RWPE1 (cell line): ENCODE data around the gene MPLKIP.
A peak's percentile ranks its signal among the peaks of the same experiment; 100 is the strongest.
"Not testable (repeated sequence)": the region's sequence is repeated elsewhere in the genome, so short reads cannot be mapped to it uniquely, and the experiment has no call there.

Source experiments
- CTCF ChIA-PET: fragments of 350-600 bp; sonication (Branson Sonifier 250); formaldehyde crosslinking; extraction: SDS; loops from one replicate; lab custom pipeline; 2021; lab: Yijun Ruan, JAX
- POLR2A ChIA-PET: fragments of 400-600 bp; formaldehyde crosslinking; extraction: SDS; loops from one replicate; lab custom pipeline; 2020; ENCODE audit warnings: antibody characterized with exemption; ENCODE audit not compliant: low non-redundant PET; lab: Yijun Ruan, JAX
- DNase-seq: peaks from one replicate; pipeline ENCODE4 v3.0.0; 2012; ENCODE audit warnings: low spot score
- H3K27ac ChIP-seq: fragments of 450-650 bp; 2 replicates; pipeline ENCODE4 v1.5.1; 2017
- TF ChIP-seq, protein P1 (sequence below): fragments of 450-650 bp; conservative IDR thresholded peaks from 2 replicates; pipeline ENCODE4 v1.5.1; 2017; ENCODE audit warnings: low read depth, mild to moderate bottlenecking

The MPLKIP gene

DNA sequence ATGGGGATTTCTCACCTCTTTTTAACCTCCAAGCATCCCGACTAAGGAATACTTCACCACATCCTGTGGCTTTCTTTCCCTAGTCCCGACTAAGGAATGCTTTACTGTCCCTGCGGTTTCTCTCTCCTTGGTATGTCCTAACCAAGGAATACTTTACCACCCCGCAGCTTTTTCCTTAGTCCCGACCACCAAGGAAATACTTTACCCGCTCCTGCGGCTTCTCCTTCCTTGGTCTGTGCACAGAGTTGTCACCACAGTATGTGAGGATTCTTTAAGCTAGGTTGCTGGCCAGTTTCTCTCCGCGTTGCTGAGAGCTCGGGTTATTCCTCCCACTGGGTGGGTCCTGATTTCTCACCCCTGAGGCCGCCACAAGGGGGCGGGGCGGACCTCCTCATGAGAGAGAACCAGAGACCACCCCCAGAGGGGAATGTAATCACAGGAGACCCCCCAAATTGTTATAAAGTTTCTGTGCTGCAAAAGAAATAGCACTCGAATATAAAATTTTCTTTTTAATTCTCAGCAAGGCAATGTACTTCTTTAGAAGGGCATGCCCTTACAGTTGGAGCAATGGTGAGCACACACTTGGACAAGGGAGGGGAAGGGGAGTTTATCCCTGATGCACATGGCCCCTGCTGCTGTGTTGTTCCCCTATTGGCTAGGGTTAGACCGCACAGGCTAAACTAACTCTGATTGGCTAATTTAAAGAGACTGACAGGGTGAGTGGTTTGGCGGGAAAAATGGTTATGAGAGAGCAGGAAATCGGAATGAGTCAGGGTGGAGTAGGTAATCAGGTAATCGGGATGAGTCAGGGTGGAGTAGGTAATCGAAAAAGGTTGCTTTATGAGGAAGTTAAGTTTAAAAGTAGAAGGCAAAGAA lies 13.2 kb upstream of the MPLKIP start:
- TF ChIP-seq, protein P1, sequence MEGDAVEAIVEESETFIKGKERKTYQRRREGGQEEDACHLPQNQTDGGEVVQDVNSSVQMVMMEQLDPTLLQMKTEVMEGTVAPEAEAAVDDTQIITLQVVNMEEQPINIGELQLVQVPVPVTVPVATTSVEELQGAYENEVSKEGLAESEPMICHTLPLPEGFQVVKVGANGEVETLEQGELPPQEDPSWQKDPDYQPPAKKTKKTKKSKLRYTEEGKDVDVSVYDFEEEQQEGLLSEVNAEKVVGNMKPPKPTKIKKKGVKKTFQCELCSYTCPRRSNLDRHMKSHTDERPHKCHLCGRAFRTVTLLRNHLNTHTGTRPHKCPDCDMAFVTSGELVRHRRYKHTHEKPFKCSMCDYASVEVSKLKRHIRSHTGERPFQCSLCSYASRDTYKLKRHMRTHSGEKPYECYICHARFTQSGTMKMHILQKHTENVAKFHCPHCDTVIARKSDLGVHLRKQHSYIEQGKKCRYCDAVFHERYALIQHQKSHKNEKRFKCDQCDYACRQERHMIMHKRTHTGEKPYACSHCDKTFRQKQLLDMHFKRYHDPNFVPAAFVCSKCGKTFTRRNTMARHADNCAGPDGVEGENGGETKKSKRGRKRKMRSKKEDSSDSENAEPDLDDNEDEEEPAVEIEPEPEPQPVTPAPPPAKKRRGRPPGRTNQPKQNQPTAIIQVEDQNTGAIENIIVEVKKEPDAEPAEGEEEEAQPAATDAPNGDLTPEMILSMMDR: no peak
- H3K27ac ChIP-seq: no peak overlapping the region
- no peak for DNase-seq
- ChIA-PET POLR2A (no interaction called here), CTCF (no interaction called here)

DNA sequence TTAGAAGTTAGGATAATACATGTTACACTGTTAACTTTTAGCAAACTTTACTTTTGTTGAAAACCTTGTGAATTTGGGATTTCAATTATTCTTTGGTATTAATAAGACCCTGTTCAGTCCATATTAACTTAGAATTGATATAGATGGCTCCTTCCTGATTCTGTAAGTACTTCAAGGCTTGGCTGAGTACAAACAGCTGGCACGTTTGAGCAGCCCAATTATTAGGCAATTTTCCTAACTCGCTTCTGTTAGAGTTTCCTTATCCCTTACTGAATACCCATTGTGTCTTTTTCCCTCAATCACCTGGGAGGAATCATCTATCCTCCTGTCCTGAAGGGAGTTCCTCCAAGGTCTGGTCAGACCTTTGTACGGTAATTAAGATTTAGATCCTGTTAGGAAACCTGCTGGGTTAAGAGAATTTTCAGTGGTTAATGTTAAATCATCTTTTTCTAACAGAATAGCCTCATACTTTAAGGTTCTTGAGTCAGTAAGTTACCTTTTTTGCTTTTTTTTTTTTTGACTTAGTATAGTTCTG lies 11.2 kb upstream of the MPLKIP start:
- CTCF ChIA-PET, POLR2A ChIA-PET, H3K27ac ChIP-seq, DNase-seq: not testable (repeated sequence)

DNA sequence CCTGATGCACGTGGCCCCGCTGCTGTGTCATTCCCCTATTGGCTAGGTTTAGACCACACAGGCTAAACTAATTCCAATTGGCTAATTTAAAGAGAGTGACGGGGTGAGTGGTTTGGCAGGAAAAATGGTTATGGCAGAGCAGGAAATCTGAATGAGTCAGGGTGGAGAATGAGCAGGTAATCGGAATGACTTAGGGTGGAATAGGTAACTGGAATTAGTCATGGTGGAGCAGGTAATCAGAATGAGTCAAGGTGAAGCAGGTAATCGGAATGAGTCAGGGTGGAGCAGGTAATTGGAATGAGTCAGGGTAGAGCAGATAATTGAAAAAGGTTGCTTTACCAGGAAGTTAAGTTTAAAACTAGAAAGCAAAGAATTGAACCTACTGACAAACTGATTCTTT lies 7.5 kb upstream of the MPLKIP start:
- DNase-seq: peak; percentile 42
- POLR2A ChIA-PET, H3K27ac ChIP-seq, CTCF ChIA-PET: not testable (repeated sequence)

DNA sequence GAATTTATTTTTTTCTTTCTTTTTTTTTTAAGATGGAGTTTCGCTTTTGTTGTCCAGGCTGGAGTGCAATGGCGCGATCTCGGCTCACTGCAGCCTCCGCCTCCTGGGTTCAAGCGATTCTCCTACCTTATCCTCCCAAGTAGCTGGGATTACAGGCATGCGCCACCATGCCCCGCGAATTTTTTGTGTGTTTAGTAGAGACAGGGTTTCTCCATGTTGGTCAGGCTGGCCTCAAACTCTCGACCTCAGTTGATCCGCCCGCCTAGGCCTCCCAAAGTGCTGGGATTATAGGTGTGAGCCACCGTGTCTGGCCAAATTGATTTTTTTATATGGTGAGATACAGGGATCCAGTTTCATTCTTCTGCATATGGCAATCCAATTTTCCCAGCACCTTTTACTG lies 5.5 kb upstream of the MPLKIP start:
- DNase-seq, POLR2A ChIA-PET, H3K27ac ChIP-seq: not testable (repeated sequence)
- CTCF ChIA-PET: interaction anchor here (0.9 kb wide), 1 partner anchor 46 kb away, joined by 4 read pairs; no protein-coding TSS in a partner anchor

DNA sequence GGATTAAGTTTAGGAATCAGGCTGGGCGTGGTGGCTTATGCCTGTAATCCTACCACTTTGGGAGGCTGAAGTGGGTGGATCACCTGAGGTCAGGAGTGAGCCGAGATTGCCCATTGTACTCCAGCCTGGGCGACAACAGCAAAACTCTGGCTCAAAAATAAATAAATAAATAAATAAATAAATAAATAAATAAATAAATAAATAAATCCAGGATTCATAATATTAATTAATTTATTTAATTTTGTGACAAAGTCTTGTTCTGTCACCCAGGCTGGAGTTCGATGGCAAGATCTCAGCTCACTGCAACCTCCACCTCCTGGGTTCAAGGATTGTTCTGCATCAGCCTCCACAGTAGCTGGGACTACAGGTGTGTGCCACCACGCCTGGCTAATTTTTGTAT lies 4.6 kb upstream of the MPLKIP start:
- DNase-seq: no peak
- no peak overlapping the region for H3K27ac ChIP-seq
- TF ChIP-seq, protein P1: no peak
- ChIA-PET POLR2A (no interaction called here), CTCF (no interaction called here)

DNA sequence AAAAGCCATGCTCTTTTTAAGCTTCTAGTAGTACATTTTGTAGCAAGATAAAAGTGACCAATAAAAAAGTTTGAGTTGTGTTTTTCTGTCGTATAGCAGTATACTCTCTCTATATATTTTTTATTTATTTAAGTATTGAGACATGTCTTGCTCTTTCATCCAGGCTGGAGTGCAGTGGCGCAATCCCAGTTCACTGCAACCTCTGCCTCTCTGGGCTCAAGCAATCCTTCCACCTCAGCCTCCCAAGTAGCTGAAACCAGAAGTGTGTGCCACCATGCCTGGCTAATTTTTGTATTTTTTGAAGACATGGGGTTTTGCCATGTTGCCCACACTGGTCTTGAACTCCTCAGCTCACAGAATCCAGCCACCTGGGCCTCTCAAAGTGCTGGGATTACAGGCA lies 3.1 kb upstream of the MPLKIP start:
- TF ChIP-seq, protein P1: no peak
- CTCF ChIA-PET: interaction anchor here (0.6 to 0.7 kb wide), 2 partner anchors 38 to 550 kb away, joined by 3 read pairs; no protein-coding TSS in a partner anchor
- POLR2A ChIA-PET: no interaction called here
- no peak for DNase-seq
- H3K27ac ChIP-seq: no peak overlapping the region

DNA sequence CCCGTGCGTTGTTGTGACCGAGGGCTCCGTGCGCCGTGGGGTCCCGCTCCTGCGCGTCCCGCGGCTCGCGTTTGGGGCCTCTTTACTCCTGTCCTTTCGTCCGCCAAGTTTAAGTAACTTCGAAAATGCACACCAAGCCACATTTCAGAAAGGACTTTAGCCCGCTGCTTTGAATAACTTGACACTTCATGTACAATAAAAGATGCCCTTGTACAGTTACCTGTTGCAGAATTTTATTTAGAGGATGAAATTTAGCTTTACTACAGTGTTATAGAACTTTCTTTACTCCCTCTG lies 842 bp upstream of the MPLKIP start:
- no peak for DNase-seq
- TF ChIP-seq, protein P1: no peak
- ChIA-PET CTCF (interaction anchor here (0.6 to 1.3 kb wide), 5 partner anchors 12 to 245 kb away, joined by 3 to 7 read pairs (median 5); no protein-coding TSS in a partner anchor), POLR2A (interaction anchor here (0.6 to 0.7 kb wide), 2 partner anchors 58 to 972 kb away, joined by 3 read pairs; no protein-coding TSS in a partner anchor)
- H3K27ac ChIP-seq: peak overlapping the region; percentile 93
